Measurements from ENCODE around the gene ROS1. TPM values are rescaled to one million over a fixed set of nuclear protein-coding genes. Genes with fewer than 3 reads are reported as not detected.
"Not testable (repeated sequence)": the region's sequence is repeated elsewhere in the genome, so short reads cannot be mapped to it uniquely, and the experiment has no call there.

ROS1 gene
- total and polyA plus RNA-seq, 10 donors, result 0.12 TPM; not detected in 9

DNA sequence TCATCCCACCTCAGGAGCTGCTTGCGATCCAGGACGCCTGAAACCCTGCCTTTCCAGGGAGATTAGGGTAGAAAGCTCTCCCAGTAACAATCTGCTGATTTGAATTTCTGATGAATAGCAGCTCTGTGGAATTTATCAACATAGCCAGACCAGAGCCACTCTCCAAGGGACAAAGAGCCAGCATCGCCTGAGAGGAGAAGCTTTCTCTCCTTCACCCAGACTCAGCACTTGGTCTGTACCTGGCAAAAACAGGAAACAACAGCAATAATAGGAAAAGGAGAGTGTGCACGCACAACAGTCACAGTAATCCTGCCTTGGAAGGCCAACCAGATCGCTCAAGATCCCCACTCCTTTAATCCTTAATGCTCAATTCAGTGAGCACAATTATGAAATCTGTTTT, 22.3 kb upstream of the ROS1 start:
- Histone ChIP-seq H3K36me3 (no peaks in the 10 kb centered on the region), H3K4me3 (no peak overlapping the region), H3K27me3 (replicated peaks in 1 of 7) (peaks cover 0 to 50% (median 0%) of the 10 kb centered on the region in 7 donors), H3K9me3 (no peaks in the 10 kb centered on the region), H3K4me1 (peaks cover 0 to 8% (median 3%) of the 10 kb centered on the region in 6 donors), H3K27ac (no peak overlapping the region)
- intact Hi-C loops (cut with DNase I; ENCODE audit: low total_unique reads), result no loop called here
- 47 to 62% (median 52%) methylated on average over 5 of the region's 5 CpGs for WGBS, 5 donors
- no peak for DNase-seq
- TF ChIP-seq, protein P1, sequence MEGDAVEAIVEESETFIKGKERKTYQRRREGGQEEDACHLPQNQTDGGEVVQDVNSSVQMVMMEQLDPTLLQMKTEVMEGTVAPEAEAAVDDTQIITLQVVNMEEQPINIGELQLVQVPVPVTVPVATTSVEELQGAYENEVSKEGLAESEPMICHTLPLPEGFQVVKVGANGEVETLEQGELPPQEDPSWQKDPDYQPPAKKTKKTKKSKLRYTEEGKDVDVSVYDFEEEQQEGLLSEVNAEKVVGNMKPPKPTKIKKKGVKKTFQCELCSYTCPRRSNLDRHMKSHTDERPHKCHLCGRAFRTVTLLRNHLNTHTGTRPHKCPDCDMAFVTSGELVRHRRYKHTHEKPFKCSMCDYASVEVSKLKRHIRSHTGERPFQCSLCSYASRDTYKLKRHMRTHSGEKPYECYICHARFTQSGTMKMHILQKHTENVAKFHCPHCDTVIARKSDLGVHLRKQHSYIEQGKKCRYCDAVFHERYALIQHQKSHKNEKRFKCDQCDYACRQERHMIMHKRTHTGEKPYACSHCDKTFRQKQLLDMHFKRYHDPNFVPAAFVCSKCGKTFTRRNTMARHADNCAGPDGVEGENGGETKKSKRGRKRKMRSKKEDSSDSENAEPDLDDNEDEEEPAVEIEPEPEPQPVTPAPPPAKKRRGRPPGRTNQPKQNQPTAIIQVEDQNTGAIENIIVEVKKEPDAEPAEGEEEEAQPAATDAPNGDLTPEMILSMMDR (IDR thresholded peaks at IDR 0.05 in 8 of 11, conservative IDR thresholded peaks at IDR 0.05 in 3 of 11), result no peak
- TF ChIP-seq POLR2A (IDR thresholded peaks at IDR 0.05), result no peak
- TF ChIP-seq POLR2AphosphoS5 (IDR thresholded peaks at IDR 0.05), result no peak

DNA sequence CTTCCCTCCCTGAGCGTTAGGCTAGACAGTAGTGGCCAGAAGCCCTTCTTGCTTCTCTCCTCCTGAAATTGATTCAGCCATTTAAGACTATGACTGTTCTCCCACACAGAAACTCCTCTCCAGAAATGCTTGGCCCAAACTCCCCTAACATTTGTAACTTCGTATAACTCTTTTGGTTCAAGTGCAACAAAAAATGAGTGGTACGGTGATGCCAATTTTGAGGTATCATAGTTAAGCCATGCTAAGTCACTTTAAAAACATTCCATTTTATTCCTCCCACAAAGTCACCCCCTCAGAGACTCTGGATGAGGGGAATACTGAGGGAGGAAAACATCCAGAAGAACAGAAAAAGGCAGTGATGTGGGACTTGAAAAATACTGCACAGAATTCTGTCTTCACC, 21.1 kb upstream of the ROS1 start:
- Histone ChIP-seq H3K27me3 (replicated peaks in 1 of 7) (peaks cover 0 to 58% (median 0%) of the 10 kb centered on the region in 7 donors), H3K4me3 (no peak overlapping the region), H3K9me3 (no peaks in the 10 kb centered on the region), H3K4me1 (peaks cover 0 to 8% (median 3%) of the 10 kb centered on the region in 6 donors), H3K27ac (no peak overlapping the region), H3K36me3 (no peaks in the 10 kb centered on the region)
- TF ChIP-seq, protein P1 (IDR thresholded peaks at IDR 0.05 in 8 of 11, conservative IDR thresholded peaks at IDR 0.05 in 3 of 11), result no peak
- no peak for TF ChIP-seq POLR2AphosphoS5 (IDR thresholded peaks at IDR 0.05)
- no peak for TF ChIP-seq POLR2A (IDR thresholded peaks at IDR 0.05)
- intact Hi-C loops (cut with DNase I; ENCODE audit: low total_unique reads), result no loop called here
- DNase-seq, result no peak
- 63 to 76% (median 70%) methylated on average over 3 of the region's 3 CpGs for WGBS, 5 donors

DNA sequence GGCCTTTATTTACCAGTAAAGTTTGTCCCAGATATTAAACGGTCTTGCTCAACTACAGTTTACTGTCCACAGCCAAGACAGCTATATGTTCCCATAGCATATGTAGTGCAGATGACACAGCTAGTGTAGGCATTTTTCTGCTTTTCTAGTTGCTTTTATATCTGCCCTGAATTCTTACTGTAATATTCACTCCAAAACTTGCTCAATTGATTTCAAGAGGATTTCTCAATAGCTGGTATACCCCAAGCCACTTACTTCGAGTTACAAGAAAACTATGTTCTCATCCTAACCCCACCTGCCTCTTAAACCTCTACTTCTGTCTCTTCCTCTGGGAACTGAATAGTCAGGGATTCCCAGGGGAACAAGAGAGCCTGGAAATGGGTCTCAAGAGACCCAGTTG, 18.9 kb upstream of the ROS1 start:
- H3K4me1 ChIP-seq, result peaks cover 0 to under 1% (median 0%) of the 10 kb centered on the region in 6 donors
- 56 to 87% (median 76%) methylated on average over 2 of the region's 2 CpGs for WGBS, 5 donors
- H3K9me3 ChIP-seq, result no peaks in the 10 kb centered on the region
- H3K4me3 ChIP-seq, result no peak overlapping the region
- H3K27me3 ChIP-seq (replicated peaks in 1 of 7), result peaks cover 0 to 48% (median 0%) of the 10 kb centered on the region in 7 donors
- DNase-seq, result no peak
- intact Hi-C loops (cut with DNase I; ENCODE audit: low total_unique reads), result no loop called here
- no peaks in the 10 kb centered on the region for H3K36me3 ChIP-seq
- TF ChIP-seq, protein P1 (IDR thresholded peaks at IDR 0.05 in 8 of 11, conservative IDR thresholded peaks at IDR 0.05 in 3 of 11), result no peak
- no peak overlapping the region for H3K27ac ChIP-seq

DNA sequence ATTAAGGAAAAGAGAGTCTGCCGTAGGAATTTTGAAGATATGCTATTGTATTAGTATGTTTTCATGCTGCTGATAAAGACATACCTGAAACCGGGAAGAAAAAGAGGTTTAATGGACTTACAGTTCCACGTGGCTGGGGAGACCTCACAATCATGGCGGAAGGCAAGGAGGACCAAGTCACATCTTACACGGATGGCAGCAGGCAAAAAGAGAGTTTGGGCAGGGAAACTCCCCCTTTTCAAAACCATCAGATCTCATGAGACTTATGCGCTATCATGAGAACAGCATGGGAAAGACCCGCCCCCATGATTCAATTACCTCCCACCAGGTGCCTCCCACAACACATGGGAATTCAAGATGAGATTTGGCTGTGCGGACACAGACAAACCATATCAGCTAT, 16.6 kb upstream of the ROS1 start:
- H3K9me3 ChIP-seq; intact Hi-C loops (cut with DNase I; ENCODE audit: low total_unique reads); H3K27ac ChIP-seq; H3K4me3 ChIP-seq; DNase-seq; H3K36me3 ChIP-seq; H3K4me1 ChIP-seq: not testable (repeated sequence)
- 78 to 93% (median 91%) methylated on average over 8 of the region's 8 CpGs for WGBS, 5 donors
- peaks cover 0 to 30% (median 0%) of the 10 kb centered on the region in 7 donors for H3K27me3 ChIP-seq (replicated peaks in 1 of 7)

DNA sequence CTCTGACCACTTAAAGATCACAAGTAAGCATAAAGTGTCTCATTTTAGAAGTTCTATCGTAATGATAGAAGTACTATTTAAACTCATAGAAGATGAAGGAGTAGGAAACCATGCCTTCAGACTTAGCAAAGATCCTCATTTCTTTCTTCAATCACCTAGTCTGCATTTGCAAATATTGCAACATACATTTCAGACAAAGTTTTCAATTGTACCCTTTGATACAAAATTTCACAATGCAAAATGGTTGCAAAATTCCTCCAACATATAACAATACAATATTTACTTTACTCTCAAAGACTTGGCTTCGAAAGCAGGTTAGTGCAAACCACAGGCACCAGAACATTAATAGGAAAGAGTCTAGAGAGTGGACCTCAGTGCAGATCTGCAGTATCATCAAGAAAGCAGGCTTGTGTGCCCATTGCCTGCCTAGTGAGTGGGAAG, 16.1 kb upstream of the ROS1 start:
- no peaks in the 10 kb centered on the region for H3K4me1 ChIP-seq
- TF ChIP-seq, protein P1 (IDR thresholded peaks at IDR 0.05 in 8 of 11, conservative IDR thresholded peaks at IDR 0.05 in 3 of 11), result no peak
- TF ChIP-seq POLR2AphosphoS5 (IDR thresholded peaks at IDR 0.05), result no peak
- no peak for TF ChIP-seq POLR2A (IDR thresholded peaks at IDR 0.05)
- H3K36me3 ChIP-seq, result no peaks in the 10 kb centered on the region
- no peak for DNase-seq
- WGBS, 5 donors, result 55 to 81% (median 69%) methylated on average over 2 of the region's 2 CpGs
- peaks cover 0 to 28% (median 0%) of the 10 kb centered on the region in 7 donors for H3K27me3 ChIP-seq (replicated peaks in 1 of 7)
- intact Hi-C loops (cut with DNase I; ENCODE audit: low total_unique reads), result no loop called here
- H3K9me3 ChIP-seq, result no peaks in the 10 kb centered on the region
- H3K4me3 ChIP-seq, result no peak overlapping the region
- H3K27ac ChIP-seq, result no peak overlapping the region
